CD4-positive, alpha-beta T cell treated with Interleukin-15 for 4 hours (primary cell): ENCODE results near the gene RPAIN.
"Not testable (repeated sequence)": the region's sequence is repeated elsewhere in the genome, so short reads cannot be mapped to it uniquely, and the experiment has no call there.

ENCODE experiments used
- DNase-seq: peaks from one replicate; pipeline ENCODE4 v3.0.0-alpha.2; 2020; ENCODE audit warnings: low spot score

RPAIN gene

DNA sequence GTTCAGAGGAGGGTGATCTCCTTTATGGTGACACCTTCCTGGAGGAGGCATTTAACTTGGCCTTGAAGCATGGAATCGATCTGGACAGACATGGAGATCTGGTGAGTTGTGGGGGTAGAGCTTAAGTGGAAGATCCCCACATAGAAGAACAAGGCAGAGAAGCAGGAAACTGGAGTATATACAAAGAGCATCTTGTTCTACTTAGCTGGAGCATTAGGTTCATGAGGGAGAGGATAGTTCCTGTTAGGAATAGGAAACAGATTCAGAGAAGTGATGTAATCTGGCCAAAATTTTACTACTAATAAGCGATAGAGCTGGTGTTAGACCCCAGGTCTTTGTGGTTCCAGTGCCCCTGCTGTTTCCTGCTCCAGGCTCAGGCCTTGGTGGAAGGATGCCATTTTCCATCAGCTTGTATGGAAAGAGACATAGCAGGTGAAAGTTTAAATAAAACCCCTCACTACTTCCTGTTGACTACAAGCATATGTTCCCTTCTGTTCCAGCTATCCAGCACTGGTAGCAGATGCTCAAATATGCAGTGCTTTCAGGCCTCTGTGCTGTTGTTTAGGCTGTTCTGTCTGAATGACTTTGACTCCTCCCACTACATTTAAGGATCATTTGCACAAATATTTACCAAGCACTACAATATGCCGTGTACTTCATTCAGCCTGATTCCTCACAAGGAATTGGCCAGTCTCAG is 9.4 kb downstream of the RPAIN start:
- DNase-seq, result no peak

DNA sequence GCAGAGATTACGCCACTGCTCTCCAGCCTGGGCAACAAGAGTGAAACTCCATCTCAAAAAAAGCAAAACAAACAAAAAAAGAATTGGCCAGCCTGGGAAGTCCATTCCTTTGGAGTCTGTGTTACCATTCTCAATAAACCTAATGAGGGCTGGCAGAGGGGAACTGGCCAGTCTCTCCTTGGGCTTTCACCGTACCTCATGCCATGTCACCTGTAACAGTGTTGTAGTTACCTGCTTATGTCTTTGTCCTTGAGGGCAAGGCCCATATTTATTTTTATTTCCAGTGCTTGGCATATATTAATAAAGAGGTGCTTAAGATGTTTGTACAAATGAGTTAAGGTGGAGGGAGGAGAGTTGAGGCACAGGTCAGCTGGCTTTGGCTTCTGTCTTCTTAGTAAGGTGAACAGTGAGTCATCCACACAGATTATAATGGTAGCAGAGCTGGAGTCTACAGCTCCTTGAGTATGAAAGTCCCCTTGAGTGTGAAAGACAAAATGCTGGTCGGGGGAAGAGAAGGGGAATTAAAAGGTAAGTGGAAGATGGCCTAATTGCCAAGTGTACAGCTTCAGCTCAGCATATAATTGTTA is 10.5 kb downstream of the RPAIN start:
- no peak for DNase-seq

DNA sequence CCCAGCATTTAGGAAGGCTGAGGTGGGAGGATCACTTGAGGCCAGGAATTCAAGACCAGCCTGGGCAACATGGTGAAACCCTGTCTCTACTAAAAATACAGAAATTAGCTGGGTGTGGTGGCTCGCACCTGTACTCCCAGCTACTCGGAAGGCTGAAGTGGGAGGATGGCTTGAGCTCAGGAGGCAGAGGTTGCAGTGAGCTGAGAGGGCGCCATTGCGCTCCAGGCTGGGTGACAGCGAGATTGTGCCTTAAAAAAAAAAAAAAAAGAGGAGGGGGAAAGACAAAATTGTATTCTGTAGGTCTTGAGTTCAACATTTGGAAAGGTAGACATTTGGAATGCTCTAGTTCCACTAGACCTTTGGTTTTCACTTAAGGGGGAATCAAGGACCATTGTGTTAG is 11.3 kb downstream of the RPAIN start:
- DNase-seq, result not testable (repeated sequence)

DNA sequence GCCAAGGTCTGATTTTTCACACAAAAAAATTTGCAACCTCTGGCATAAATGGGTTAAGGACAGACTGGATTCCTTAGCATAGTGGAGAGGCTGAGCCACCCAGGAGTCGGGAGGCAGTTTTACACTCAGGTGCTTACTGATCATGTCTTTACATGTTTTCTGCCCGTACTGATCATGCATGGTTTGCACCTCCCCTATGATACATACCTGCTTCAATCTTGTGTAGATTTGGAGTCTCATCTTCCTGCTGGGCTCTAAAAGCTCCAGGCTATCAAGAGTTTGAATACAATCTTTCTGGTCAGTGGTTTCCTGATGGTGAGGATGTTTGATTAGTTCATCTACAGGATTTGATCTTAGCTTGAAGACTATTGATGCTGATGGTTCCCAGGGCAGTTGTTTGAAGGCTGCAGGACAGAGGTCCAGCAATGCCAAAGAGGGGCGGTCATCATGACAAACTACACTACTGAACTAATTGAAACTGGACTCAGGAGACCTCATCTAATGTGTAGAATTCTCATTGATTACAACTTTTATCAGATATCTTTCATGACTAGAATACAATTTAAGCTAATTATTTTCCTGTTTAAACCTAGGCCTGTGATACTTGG is 12.1 kb downstream of the RPAIN start:
- DNase-seq, result no peak

DNA sequence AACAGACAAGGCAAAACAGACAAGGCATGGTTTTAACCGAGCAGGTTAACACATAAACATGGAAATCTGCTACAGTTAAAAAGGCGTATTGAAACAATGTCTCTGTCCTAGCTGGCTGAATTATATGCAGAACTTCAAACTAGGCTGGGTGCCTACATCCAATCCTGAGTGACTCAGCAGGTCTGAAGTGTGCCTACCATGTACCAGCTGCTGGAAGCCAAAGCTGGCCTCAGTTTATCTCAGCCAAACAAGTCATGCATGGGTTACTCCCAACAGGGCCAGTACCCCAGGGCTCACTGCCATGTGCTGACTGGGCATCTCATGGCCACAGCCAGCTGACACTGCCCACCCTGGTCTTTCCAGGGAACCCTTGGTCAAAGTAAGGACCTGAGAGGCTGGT is 15.0 kb downstream of the RPAIN start:
- DNase-seq, result no peak

DNA sequence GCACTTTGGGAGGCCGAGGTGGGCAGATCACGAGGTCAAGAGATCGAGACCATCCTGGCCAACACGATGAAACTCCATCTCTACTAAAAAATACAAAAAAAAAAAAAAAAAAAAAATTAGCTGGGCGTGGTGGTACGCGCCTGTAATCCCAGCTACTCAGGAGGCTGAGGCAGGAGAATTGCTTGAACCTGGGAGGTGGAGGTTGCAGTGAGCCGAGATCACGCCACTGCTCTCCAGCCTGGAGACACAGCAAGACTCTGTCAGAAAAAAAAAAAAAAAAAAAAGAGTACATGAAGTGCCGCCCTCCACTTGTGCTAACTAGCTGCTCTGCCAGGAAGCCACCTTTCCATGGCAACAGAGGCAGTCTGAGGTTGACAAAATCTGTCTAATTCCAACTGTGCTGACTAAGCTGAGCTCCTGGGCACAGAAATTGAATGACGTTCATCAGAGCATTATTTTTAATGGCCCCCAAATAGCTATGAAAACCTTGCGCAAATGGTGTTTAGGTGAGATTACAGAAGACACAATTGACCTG is 15.9 kb downstream of the RPAIN start:
- not testable (repeated sequence) for DNase-seq

DNA sequence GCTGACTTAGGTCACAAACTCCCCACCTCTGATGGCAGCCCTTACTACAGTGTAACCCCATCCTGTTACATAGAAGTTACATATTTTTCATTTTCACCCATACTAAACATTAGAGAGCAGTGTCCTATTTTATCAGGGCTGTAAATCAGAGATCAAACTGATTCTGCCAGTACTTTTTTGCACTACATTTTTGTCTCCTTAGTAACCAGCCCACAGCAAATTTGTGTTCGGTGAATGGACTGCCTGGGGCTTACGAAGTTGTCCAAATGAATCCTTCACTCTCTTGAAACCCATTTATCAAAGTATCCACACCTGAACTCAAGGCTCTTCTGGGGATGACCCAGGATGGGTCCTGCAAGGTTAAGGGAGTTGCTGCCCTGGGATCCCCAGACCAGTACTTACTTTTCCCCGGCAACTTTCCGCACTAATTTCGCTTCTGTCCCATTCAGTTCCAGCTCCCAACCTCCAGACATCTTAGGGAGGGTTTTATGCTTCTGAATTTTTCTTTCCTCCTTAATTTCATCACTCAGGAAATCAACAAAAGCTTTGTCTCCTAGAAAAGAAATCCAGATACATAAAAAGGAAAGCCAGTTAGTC is 17.8 kb downstream of the RPAIN start:
- no peak for DNase-seq

DNA sequence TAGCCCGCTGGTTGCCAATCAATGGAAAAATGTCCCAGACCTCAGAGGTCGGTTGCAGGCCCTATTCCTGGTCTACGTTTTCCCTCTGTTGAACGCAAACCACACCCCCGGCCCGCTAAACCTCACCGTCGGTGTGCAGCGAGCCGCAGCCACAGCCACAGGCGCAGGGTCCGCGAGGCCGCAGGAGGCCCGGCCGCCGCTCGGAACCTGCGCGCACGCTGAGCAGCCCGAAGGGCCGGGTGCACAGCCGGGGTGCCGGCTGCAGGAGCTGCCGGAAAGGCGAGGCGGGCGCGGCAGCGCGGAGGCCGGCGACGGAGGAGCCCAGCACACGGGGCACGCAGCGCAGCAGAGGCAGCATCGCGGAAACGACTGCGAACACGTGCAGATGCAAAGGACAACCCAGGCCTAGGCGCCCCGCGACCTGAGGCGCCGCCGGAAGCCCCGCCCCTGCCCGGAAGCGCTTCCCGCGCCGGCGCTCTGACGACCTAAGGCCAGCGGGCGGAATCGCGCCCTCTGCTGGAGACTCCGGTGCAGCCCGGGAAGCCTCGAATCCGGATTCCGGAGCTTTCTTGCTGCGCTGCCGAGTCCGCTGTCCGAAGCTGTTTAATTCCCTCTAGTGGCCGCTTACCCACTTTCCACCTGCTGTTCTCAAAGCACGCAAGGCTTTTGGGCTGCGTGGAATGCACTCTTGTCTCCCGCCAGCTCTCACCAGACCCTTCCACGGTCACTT is 18.9 kb downstream of the RPAIN start, which contains the start of gene C1QBP:
TSS of gene C1QBP (minus strand) at position 440 of the 730 bp plus-strand sequence. CDS start at position 358, 82 bp downstream.
- peak; percentile 93 for DNase-seq

DNA sequence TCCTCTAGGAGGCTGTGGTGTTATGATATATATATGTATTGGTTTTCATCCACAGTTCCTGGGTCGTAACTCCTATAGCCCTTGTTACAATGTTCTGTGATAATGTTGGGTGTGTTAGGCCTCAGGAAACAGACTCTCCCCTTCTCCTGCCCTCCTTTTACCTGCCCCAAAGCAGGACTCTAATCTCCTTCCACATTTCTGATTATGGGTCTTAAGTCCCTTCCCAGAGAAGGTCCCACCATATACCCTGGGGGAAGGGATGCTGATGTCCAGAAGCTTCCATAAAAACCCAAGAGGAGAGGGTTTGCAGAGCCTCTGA is 19.4 kb downstream of the RPAIN start:
- no peak for DNase-seq

DNA sequence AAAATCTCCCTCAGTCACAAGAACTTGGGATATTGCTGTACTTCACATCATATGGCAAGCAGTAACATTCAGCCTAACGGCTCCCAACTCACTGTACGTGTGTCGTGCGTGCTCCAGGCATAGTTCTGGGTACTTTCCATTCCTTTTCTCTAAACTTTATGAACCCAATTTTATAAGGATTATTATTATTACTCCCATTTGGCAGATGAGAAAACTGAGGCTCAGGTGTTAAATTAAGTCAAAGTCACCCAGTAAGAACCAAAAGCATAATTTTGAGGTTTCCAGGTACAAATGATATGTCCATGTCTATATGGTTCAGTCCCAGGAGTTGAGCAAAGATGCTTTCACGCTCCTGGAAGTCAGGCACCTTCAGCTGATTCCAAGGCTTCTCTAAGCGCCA is 23.7 kb downstream of the RPAIN start:
- DNase-seq, result no peak

DNA sequence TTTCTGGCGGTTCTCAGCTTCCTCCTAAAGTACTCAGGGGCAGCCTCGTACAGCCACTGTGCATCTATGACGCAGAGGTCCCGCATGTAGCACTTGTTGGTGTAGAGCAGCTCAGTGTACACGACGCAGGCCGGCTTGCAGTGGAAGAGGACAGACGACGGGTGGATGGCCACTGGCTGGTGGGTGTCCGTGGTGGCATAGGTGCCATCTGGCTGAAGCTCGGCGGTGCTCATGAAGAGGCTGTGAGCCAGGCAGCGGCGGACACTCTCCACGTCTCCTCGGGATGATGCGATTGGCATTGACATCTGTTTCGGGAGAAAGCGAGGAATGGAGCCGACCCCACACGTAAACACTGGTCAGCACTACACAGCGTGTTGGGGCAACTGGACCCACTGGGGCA is 24.2 kb downstream of the RPAIN start:
- no peak for DNase-seq

DNA sequence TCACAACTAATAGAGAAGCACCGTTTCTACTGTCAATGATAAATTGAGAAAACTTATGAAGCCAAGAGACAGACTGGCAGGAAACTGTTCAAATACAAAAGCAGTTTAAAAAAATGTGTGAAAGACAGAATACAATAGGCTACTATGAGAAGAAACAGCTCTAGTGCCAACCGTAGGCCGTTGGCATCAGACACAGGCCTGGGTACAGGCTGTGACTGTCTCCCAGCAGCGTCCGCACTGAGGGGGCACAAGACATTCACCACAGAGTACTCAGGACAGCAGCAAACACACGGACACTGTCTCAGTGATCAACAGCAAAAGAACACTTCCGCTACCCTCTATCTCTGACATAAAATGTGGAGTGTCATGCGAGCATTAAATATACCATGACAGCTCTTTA is 26.8 kb downstream of the RPAIN start:
- DNase-seq, result no peak

DNA sequence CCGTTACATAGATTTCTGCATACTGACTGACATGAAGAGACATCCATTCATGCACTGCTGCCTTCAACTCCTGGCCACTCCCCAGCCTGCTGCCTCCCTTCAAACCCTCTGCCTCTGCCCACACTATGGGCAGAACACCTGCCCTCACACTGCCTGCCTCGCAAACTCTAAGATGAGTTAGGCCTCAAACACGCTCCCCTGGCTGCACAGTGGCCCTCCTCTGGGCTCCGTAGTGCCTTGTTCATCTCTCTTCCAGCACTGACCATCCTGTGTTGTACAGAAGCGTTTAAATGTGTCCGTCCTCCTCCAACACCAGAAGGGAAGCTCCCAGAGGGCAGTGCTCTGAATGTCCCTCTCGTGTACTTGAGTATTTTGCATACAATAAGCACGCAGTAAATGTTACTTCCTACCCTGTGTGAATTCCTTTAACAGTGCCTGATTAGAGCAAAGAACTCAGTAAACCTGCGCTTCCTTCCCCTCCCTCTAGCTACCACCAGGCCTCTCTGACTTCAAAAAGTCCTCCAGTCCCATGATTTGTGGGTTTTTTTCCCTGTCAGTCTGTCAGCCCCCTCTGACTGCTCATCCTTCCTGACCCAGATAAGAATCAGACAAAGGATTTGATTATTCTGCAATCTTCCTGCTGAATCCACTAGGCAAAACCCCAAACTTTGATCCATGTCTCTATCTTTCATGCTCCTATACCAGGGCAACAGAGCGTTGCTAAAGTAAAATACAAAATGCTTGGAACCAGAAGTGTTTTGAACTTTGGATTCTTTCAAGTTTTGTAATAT is 44.9 kb downstream of the RPAIN start:
- no peak for DNase-seq

DNA sequence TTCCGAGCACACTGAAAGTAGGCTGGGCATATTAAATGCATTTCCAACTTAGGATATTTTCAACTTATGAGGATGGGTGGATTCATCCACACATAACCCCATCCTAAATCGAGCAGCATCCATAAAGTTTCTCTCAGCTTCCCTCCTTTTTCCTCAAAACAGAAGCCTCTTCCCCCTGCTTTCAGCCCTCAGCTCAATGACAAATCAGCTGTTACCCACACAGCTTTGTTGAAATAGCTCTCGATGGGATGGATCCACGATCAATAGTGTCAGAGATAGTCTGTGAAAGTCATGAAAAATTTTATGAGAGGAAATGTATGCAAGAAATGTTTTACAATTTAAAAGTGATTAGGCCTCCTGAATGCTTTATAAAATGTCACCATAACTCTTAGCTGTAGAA is 46.3 kb downstream of the RPAIN start:
- DNase-seq, result no peak

DNA sequence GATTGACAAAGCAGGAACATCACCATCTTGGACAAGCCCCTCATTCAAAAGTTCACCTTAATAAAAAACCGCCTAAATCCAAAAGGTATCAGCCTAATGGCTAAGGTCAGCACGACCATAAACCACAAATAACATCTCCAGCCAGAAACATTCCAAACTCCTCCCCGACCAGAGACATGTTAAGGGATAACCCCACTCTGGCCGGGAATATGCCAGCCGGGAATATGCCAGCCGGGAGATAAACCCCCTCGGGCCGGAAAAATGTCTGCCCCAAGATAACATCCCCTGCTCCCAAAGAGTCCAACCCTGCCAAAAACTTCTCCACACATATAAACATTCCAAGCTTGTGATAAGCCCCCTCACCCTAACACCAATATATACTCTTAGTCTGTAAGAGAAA is 47.4 kb downstream of the RPAIN start:
- no peak for DNase-seq

DNA sequence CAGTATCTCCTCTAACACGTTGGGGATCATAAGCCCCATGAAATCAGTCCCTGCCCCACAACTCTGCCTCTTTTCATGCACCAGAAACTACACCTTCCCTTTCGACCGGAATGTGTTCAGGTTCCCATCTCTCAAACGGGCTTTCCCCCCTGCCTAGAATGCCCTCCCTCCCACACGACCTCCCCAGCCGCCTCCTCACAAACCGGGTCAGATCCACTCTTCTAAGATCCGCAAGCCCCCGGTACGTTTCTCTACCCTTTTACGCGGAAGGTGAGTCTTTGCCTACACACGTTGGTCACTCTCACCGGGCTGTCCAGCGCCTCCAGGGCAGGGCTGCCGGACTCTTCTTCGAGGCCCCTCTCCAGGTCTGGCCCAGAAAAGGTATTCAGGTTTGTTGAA is 48.1 kb downstream of the RPAIN start:
- no peak for DNase-seq

DNA sequence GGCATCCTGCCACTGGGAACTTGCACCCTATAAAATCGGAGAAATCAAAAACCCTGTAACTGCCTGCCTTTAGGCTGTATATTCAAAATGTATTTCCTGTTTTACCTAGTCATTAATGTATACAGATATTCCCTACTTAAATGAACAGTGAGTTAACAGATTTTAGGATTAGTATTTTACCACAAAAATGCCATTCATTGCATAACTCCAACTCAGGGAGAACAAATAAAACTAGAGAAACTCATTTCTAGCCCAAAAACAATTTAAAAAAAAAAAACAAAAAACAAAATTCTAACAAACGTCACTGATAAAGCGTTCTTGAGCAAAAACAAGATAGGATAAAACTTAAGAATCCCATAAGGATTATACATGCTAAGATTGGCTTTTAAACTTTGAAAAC is 52.5 kb downstream of the RPAIN start:
- no peak for DNase-seq

DNA sequence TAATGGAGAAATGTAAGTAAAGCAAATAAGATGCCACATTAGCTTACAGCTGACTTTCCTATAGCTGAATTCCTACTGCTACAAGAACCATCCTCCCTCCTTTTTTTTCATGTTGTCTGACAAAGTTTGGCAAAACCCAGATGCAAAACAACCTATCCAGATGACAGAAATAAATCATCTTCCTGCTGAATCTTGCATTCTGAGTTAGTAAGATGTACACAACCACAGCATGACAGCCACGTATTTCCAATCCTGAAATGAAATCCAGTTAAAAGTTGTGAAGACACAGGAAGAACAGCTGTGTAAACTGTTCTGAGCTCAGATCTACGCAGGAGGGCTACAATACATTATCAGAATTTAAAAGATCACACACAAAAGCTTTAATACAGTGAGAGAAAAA is 53.9 kb downstream of the RPAIN start:
- DNase-seq, result no peak

DNA sequence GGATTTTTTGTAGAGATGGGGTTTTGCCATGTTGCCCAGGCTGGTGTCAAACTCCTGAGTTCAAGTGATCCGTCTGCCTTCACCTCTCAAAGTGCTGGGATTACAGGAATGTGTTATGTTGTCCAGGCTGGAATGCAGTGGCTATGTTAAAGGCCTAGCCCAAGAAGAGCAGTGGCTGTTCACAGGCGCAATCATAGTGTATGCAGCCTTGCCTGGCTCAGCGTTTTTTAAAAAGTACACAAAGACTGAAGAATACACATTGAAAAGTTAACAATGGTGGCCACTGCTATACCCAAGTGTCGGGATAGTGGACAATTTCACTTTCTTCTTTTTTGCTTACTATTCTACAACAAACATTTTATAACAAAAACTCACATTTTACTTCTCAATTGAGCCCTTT is 59.0 kb downstream of the RPAIN start:
- no peak for DNase-seq

DNA sequence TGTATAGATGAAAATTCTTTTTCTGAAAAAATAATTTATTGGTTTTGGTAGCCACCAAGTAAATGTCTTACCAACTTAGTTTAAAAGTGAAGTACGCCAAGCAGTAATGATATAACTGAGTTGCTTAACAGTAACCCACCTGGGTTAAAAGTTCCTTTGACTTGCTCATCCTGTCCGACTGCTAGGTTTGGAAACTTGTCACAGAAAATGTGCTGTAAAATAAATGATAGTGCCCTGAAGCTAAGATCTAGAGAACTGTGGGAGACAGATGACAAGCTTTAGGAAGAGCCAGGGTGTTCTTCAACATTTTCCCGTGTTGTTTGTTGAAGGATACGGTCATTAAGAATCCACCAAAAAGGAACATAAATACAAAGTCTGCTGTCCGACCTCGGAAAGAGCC is 61.0 kb downstream of the RPAIN start:
- no peak for DNase-seq

DNA sequence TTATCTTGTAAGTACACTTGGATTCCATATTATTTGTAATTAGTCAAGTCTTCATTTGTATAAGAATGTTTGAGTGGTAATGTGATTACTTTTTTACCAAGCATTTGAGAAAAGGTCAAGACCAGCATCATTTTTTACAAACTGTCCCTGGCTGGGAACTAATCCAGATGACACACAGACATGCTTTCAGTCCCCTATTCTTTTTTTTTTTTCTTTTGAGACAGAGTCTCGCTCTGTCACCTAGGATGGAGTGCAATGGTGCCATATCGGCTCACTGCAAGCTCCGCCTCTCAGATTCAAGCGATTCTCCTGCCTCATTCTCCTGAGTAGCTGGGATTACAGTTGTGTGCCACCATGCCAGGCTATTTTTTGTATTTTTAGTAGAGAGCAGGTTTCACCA is 61.5 kb downstream of the RPAIN start:
- DNase-seq, result no peak
